Fibroblast of the aortic adventitia (primary cell): Measurements from ENCODE around the gene ADH5. TPM values are rescaled to one million over a fixed set of nuclear protein-coding genes. Genes with fewer than 3 reads are reported as not detected.
"Not testable (repeated sequence)": the region's sequence is repeated elsewhere in the genome, so short reads cannot be mapped to it uniquely, and the experiment has no call there.

Experiments
- DNase-seq: peaks from one replicate; pipeline ENCODE4 v3.0.0-alpha.2; 2010; ENCODE audit warnings: low read depth
- H3K4me3 ChIP-seq: 2 replicates; pipeline ENCODE4 v1.5.1; 2011; ENCODE audit warnings: low read depth, mild to moderate bottlenecking, control low read depth, low read length, moderate library complexity
- CTCF ChIP-seq: IDR thresholded peaks from 2 replicates; pipeline ENCODE4 v1.5.1; 2011; ENCODE audit warnings: mild to moderate bottlenecking, low read length, control low read depth, inconsistent platforms; ENCODE audit not compliant: insufficient read depth
- total RNA-seq: library from RNA; depleted of rRNA; stranded (reverse); fragments of >200 nt; gene quantifications from 2 replicates; pipeline ENCODE4 v1.2.3, GENCODE V29; 2012; ENCODE audit warnings: low replicate concordance

The ADH5 gene
- total RNA-seq, 1 donor, result 294 TPM

GRCh38 chr4:99121008-99121407 lies 32.4 kb upstream of the ADH5 start:
- no peak for TF ChIP-seq CTCF
- no peak for DNase-seq
- H3K4me3 ChIP-seq, result no peak overlapping the region

- DNase-seq, result no peak
- TF ChIP-seq CTCF, result no peak
Measured at GRCh38 chr4:99120501-99120900, 31.9 kb upstream of the ADH5 start.

GRCh38 chr4:99117876-99118693 lies 29.5 kb upstream of the ADH5 start:
- TF ChIP-seq CTCF, result peak; percentile 43
- DNase-seq, result peak; percentile 68
- no peak overlapping the region for H3K4me3 ChIP-seq

More at GRCh38 chr4:99120501-99120900, 31.9 kb upstream of the ADH5 start:
- H3K4me3 ChIP-seq, result no peak overlapping the region

- H3K4me3 ChIP-seq, DNase-seq: not testable (repeated sequence)
Measured at GRCh38 chr4:99117122-99117841, 28.7 kb upstream of the ADH5 start.

- H3K4me3 ChIP-seq, result not testable (repeated sequence)
Measured at GRCh38 chr4:99109286-99109685, 20.7 kb upstream of the ADH5 start.

GRCh38 chr4:99104153-99104552 lies 15.6 kb upstream of the ADH5 start:
- DNase-seq, result no peak
- TF ChIP-seq CTCF, result no peak
- no peak overlapping the region for H3K4me3 ChIP-seq

More at GRCh38 chr4:99109286-99109685, 20.7 kb upstream of the ADH5 start:
- DNase-seq, result not testable (repeated sequence)

- no peak overlapping the region for H3K4me3 ChIP-seq
- no peak for DNase-seq
- no peak for TF ChIP-seq CTCF
Measured at GRCh38 chr4:99103166-99103565, 14.6 kb upstream of the ADH5 start.
